ENCODE data around the gene PPP1R12B.
"Not testable (repeated sequence)": the region's sequence is repeated elsewhere in the genome, so short reads cannot be mapped to it uniquely, and the experiment has no call there.

Gene PPP1R12B

GRCh38 chr1:202584707-202585589 lies 236.4 kb downstream of the PPP1R12B start:
- DNase-seq (ENCODE audit: low spot score), result no peak

- DNase-seq (ENCODE audit: low spot score), result no peak
Measured at GRCh38 chr1:202585590-202585933, 237.1 kb downstream of the PPP1R12B start.

DNA sequence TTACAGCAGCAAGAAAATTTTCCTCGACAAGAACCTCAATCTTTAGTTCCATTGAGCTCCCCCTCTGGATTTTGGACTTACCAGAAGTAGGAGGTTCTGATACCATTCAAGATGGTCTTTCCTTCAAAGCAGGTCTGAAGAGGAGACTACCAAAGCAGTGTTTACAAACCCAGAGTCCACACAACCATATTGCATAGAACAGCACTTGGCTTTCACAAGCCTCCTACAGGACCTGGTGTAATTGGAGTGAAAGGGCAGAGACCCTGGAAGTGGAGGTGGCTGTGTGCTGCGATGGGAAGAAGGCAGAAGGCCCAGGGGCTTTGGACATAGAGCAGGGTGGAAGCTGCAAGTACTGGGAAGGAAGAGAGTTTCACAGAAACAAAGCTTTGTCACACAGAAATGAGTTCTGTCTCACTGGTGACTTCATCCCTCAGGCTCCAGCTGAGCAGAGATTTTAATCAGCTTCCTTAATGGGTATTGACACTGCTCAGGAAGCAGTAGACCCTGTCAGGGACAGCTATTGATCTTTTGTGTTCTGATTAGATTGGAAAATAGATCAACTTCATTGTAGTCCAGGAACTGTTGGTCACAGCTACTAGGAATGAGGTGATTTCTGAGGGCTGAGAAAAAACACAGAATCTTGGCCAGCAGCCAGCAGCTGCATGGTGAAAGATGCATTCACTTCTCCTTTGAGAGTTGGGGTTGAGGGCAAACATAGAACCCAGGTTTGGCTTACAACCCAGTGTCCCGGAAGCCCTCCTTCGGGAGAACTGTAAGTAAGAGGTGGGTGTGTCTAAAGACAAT lies 237.7 kb downstream of the PPP1R12B start:
- DNase-seq (ENCODE audit: low spot score), result no peak

DNA sequence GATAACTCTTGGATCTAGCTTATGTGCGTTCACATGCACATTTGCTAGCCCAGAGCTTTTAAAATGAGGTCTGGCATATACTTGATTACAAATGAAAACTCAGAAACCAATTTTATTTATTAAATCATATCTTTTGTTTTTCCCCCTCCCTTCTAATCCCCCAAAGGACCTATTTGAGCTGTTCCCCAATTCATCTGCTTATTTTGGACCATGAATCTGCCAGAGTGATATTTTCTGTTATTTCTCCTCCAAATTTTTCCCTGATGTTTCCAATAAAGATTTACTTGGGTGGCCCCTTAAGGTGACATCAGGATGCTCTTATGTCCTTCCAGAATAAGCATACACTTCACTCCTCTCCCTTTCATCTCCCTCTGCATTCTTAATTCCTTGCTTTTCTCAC lies 238.4 kb downstream of the PPP1R12B start:
- DNase-seq (ENCODE audit: low spot score), result no peak

GRCh38 chr1:202587859-202588485 lies 239.5 kb downstream of the PPP1R12B start:
- no peak for DNase-seq (ENCODE audit: low spot score)

- DNase-seq (ENCODE audit: low spot score), result no peak
Measured at GRCh38 chr1:202588503-202589189, 240.1 kb downstream of the PPP1R12B start.

DNA sequence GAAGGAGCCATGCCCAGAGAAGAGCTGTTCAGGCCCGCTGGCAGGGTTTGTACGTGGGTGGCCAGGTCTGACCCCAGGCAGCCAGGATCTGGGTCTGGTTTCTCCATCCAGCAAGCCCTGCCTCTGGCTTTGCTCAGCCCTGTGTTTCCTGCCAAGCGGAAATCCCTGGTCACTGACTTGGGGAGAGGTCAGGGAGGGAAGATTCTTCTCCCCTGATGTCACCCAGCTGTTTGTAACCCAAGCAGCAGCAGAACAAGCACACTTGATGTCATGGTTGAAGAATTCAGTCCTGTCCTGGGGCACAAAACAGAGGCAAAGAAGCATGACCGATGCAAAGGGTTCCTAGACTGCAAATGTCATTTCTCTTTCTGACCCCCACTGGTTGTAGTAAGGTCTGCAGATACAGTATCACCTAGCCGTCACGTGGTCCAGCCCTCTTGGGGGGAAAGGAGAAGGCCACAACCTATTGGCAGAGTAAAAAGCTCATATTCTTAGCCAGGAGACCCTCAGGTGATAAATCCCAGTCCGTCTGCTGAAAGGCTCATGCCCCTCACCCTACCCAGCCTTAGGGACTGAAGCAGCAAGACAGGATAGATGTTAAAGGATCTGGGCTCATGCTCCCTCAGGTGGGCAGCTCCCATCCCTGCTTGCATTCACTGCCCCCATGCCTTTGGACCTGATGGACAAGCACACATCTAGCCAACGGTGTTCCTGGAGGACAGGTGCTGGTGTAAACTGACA lies 240.9 kb downstream of the PPP1R12B start:
- DNase-seq (ENCODE audit: low spot score), result peak; percentile 97

DNA sequence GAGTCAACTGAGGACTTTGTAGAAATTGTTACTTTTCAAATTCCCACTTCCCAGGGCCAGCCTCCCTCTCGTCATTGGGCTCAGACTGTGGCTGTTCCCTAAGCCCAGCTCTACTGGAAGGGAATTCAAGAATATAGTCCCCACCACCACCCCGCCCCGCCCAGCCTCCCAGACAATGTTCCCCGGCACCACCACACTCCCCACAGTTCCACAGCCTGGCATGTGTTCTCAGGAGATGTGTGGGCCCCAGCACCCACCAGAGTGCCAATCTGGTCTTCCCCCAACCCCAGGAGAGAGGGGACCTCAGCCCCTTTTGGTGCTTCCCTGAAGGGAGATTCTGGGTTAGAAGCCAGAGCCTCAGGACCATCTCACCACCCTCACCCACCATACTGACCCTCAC lies 241.6 kb downstream of the PPP1R12B start:
- no peak for DNase-seq (ENCODE audit: low spot score)

GRCh38 chr1:202590975-202591411 lies 242.5 kb downstream of the PPP1R12B start:
- DNase-seq (ENCODE audit: low spot score), result no peak

DNA sequence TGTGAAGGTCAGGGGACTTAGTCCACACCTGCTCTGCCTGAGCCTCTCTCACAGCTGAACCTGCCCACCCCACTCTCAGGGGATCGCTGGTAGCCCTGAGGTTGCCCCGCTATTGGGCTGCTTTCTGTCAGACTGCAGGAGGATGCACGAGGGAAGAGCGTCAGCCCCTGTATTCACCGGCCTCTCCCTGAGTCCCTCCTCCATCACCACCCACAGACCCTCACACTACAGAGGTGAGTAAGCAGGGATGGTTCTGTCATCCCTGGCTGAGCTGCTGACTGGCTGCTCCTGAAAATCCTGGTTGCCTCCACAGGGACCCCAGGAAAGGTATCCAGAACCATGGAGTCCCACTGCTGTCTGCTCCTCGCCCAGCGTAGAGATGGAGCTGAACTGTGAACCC lies 243.0 kb downstream of the PPP1R12B start:
- no peak for DNase-seq (ENCODE audit: low spot score)

DNA sequence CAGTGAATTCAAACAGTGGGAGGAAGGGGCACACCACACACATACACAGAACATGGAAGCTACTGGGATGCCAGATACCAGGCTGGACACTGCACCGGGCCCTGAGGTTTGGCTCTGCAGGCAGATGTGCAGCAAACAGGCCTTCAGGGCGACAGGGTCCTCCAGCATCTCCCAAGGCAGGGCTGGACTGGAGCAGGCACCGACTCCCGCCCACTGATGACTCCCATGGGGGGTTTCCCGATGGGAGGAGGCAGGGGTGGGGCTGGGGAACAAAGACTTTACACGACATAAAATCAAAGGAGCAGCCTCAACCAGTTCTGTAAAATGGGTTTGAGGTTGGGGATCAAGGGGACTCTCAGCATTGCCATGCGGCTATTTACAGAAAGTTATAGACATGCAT lies 243.6 kb downstream of the PPP1R12B start:
- DNase-seq (ENCODE audit: low spot score), result no peak

- DNase-seq (ENCODE audit: low spot score), result no peak
Measured at GRCh38 chr1:202593845-202594244, 245.3 kb downstream of the PPP1R12B start.

GRCh38 chr1:202596638-202597037 lies 248.1 kb downstream of the PPP1R12B start:
- no peak for DNase-seq (ENCODE audit: low spot score)

DNA sequence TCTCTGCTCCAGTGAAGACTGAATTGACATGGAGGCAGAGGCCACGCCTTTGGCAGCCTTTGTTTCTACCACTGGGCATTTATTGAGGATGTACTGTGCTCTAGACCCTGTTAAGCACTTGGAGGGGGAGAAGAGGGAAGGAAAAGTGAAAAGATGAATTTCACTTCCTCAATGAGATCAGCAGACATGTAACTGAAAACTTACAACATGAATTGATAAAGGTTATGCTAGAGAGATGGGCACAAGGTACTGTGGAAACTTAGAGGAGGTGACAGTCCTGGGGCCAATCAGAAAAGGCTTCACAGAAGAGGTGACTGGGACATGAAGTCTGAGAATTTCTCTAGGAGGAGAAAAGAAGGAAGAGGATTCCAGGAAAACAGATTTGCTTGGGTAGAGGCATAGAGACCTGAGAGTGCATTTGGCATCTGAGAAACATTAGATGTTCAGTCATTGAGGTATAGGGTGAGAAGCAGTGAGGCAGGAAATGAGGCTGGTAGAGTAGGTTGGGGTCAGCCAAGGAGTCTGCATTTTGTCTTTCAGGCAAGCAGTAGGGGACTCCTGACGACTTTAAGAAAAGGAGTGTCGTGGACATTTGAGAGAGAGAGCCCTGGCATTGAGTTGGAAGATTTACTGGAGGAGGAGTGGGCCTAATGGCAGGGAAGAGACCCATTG lies 248.7 kb downstream of the PPP1R12B start:
- no peak for DNase-seq (ENCODE audit: low spot score)

DNA sequence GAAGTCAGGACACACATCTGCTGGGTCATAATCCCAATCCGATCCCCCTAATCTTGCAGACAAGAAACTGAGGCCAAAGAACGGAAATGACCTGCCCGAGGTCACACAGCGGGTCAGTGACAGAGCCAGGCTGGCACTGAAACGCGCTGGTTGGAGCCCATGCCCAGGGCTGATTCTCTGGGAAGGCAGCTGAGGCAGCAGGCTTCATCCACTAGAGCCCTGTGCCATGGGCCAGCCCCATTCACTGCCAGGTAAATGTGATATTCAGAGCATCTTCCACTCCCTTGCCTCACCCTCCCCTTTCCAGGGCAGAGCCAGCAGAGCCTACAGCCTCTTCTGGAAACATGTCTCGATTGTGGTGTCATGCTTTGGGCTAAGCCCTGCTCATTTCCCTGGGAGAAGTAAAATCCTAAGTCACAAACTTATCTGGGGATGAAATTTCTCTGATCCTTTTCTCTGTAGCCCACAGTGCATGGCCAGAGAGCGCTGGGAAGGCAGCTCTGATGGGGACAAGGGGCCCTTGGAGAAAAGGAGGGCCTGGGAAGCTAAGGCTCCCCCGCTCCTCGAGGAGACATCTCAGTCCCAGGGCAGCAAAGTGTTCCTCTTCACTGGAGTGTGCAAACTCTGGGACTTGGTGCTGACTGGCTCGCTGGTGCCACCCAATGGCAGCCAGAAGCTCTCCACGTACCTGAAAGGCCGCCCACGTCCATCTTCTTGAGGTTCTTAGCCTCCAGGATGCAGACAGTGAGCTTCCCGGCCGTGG lies 251.4 kb downstream of the PPP1R12B start:
- DNase-seq (ENCODE audit: low spot score), result peak; percentile 89

GRCh38 chr1:202600432-202601041 lies 252.0 kb downstream of the PPP1R12B start:
- DNase-seq (ENCODE audit: low spot score), result no peak

- DNase-seq (ENCODE audit: low spot score), result no peak
Measured at GRCh38 chr1:202603435-202603834, 254.9 kb downstream of the PPP1R12B start.

DNA sequence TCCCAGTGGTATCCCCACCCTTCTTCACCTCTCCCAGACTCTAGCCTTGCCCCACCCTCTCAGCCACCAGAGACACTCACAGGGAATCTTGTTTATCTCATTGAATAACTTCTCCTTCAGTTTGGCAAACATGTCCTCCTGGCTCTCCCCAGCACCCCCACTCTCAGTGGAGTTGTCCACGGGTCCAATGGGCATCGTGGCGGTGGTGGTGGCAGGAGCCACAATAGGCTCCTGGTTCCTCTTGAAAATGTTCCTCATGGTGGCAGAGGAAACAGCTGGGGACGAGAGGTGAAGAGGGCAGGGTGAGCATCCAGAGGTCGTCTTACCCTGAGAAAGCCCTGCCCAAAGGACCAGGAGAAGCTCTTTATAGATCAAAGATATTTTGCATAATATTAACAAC lies 257.0 kb downstream of the PPP1R12B start:
- DNase-seq (ENCODE audit: low spot score), result no peak

DNA sequence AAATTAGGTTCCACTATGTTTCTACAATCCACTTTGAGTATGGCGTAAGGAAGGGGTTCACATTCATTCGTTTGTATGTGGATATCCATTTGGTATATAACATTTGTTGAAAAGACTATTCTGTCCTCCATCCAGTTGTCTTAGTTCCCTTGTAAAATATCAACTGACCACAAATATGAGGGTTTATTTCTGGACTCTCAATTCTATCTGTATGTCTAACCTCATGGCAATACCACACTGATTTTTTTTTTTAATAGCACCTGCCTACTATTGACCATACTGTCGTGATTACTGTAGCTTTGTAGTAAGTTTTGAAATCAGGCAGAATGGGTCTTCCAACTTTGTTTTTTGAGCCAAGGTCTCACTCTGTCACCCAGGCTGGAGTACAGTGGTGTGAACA lies 263.5 kb downstream of the PPP1R12B start:
- DNase-seq (ENCODE audit: low spot score), result not testable (repeated sequence)

- DNase-seq (ENCODE audit: low spot score), result no peak
Measured at GRCh38 chr1:202613571-202613970, 265.1 kb downstream of the PPP1R12B start.
